ENCODE results near the gene GABRG3.
"Not testable (repeated sequence)": the region's sequence is repeated elsewhere in the genome, so short reads cannot be mapped to it uniquely, and the experiment has no call there.

The GABRG3 gene

GRCh38 chr15:27353856-27354255, 382.9 kb downstream of the GABRG3 start:
- H3K27me3 ChIP-seq (replicated peaks): no peaks in the 10 kb centered on the region
- no peak overlapping the region for H3K27ac ChIP-seq
- in situ Hi-C loops (cut with HindIII; ENCODE audit: low pct_ligation_motif_present, low sequenced_read_pairs): no loop called here
- H3K36me3 ChIP-seq (replicated peaks): no peaks in the 10 kb centered on the region
- no peak for DNase-seq
- H3K4me3 ChIP-seq (ENCODE audit: low read depth, low read length): no peak overlapping the region
- no peak for TF ChIP-seq CTCF (IDR thresholded peaks at IDR 0.05; ENCODE audit: low read depth, low read length, missing control alignments)

- H3K36me3 ChIP-seq (replicated peaks): no peaks in the 10 kb centered on the region
- in situ Hi-C loops (cut with HindIII; ENCODE audit: low pct_ligation_motif_present, low sequenced_read_pairs): no loop called here
These were observed 387.9 kb downstream of the GABRG3 start for GRCh38 chr15:27358751-27359434.

GRCh38 chr15:27359586-27359985, 388.6 kb downstream of the GABRG3 start:
- no peak overlapping the region for H3K27ac ChIP-seq
- no peak for DNase-seq
- in situ Hi-C loops (cut with HindIII; ENCODE audit: low pct_ligation_motif_present, low sequenced_read_pairs): no loop called here
- H3K36me3 ChIP-seq (replicated peaks): no peaks in the 10 kb centered on the region
- H3K27me3 ChIP-seq (replicated peaks): no peaks in the 10 kb centered on the region
- no peak for TF ChIP-seq CTCF (IDR thresholded peaks at IDR 0.05; ENCODE audit: low read depth, low read length, missing control alignments)
- H3K4me3 ChIP-seq (ENCODE audit: low read depth, low read length): no peak overlapping the region

More at GRCh38 chr15:27358751-27359434, 387.9 kb downstream of the GABRG3 start:
- DNase-seq: no peak
- Histone ChIP-seq H3K27ac (no peak overlapping the region), H3K4me3 (ENCODE audit: low read depth, low read length) (no peak overlapping the region), H3K27me3 (replicated peaks) (no peaks in the 10 kb centered on the region)
- peak; percentile 88 for TF ChIP-seq CTCF (IDR thresholded peaks at IDR 0.05; ENCODE audit: low read depth, low read length, missing control alignments)

- no peaks in the 10 kb centered on the region for H3K36me3 ChIP-seq (replicated peaks)
- no peak for DNase-seq
- H3K27ac ChIP-seq: no peak overlapping the region
- no peak overlapping the region for H3K4me3 ChIP-seq (ENCODE audit: low read depth, low read length)
- TF ChIP-seq CTCF (IDR thresholded peaks at IDR 0.05; ENCODE audit: low read depth, low read length, missing control alignments): no peak
- H3K27me3 ChIP-seq (replicated peaks): no peaks in the 10 kb centered on the region
- in situ Hi-C loops (cut with HindIII; ENCODE audit: low pct_ligation_motif_present, low sequenced_read_pairs): no loop called here
These were observed 389.3 kb downstream of the GABRG3 start for GRCh38 chr15:27360316-27360715.

- no peak overlapping the region for H3K27ac ChIP-seq
- no peak overlapping the region for H3K4me3 ChIP-seq (ENCODE audit: low read depth, low read length)
- no peak for DNase-seq
- H3K36me3 ChIP-seq (replicated peaks): no peaks in the 10 kb centered on the region
- H3K27me3 ChIP-seq (replicated peaks): no peaks in the 10 kb centered on the region
- TF ChIP-seq CTCF (IDR thresholded peaks at IDR 0.05; ENCODE audit: low read depth, low read length, missing control alignments): no peak
- in situ Hi-C loops (cut with HindIII; ENCODE audit: low pct_ligation_motif_present, low sequenced_read_pairs): no loop called here
These were observed 390.5 kb downstream of the GABRG3 start for GRCh38 chr15:27361438-27361837.

GRCh38 chr15:27365456-27365855, 394.5 kb downstream of the GABRG3 start:
- Histone ChIP-seq H3K27me3 (replicated peaks) (no peaks in the 10 kb centered on the region), H3K27ac (no peak overlapping the region), H3K36me3 (replicated peaks) (no peaks in the 10 kb centered on the region), H3K4me3 (ENCODE audit: low read depth, low read length) (no peak overlapping the region)
- no peak for TF ChIP-seq CTCF (IDR thresholded peaks at IDR 0.05; ENCODE audit: low read depth, low read length, missing control alignments)
- no peak for DNase-seq
- in situ Hi-C loops (cut with HindIII; ENCODE audit: low pct_ligation_motif_present, low sequenced_read_pairs): no loop called here

- in situ Hi-C loops (cut with HindIII; ENCODE audit: low pct_ligation_motif_present, low sequenced_read_pairs): not testable (repeated sequence)
These were observed 406.4 kb downstream of the GABRG3 start for GRCh38 chr15:27377391-27377790.

More at GRCh38 chr15:27377391-27377790, 406.4 kb downstream of the GABRG3 start:
- H3K4me3 ChIP-seq (ENCODE audit: low read depth, low read length); H3K36me3 ChIP-seq (replicated peaks); H3K27ac ChIP-seq; DNase-seq; H3K27me3 ChIP-seq (replicated peaks): not testable (repeated sequence)
